H1 (cell line): Measurements from ENCODE around the gene PRR5. TPM values are rescaled to one million over a fixed set of nuclear protein-coding genes. Genes with fewer than 3 reads are reported as not detected.
A peak's percentile ranks its signal among the peaks of the same experiment; 100 is the strongest.

Experiments used
- CTCF ChIA-PET: fragments of 300-600 bp; sonication (Branson Sonifier 250); formaldehyde crosslinking; loops from one replicate; lab custom pipeline; 2021; ENCODE audit not compliant: partially characterized antibody; lab: Charles Lee
- POLR2A ChIA-PET: fragments of 300-600 bp; sonication (Branson Sonifier 250); formaldehyde crosslinking; loops from one replicate; lab custom pipeline; 2021; ENCODE audit warnings: inconsistent platforms; ENCODE audit not compliant: partially characterized antibody; lab: Charles Lee
- DNase-seq, 2 experiments: peaks; one replicate each; pipeline versions ENCODE4 v3.0.0 to v3.0.0-alpha.2; 2010 to 2022; ENCODE audit warnings: low spot score in 2 of 2, low read depth in 1 of 2, mixed read lengths in 1 of 2
- FAIRE-seq: peaks from 2 replicates; lab custom pipeline; 2011; peaks lifted over from hg19 to GRCh38; lab: Jason Lieb, UNC
- H2AFZ ChIP-seq: 2 replicates; pipeline ENCODE4 v1.8.1; 2012; ENCODE audit warnings: low read length, inconsistent platforms
- H2AK5ac ChIP-seq: 2 replicates; pipeline ENCODE4 v1.6.1; 2013; ENCODE audit warnings: low read depth, low read length
- H2BK120ac ChIP-seq: replicated peaks from 2 replicates; pipeline ENCODE3; 2013; ENCODE audit warnings: low read depth, low read length, inconsistent platforms
- H2BK12ac ChIP-seq: 2 replicates; pipeline ENCODE4 v1.6.1; 2013; ENCODE audit warnings: low read depth, low read length
- H2BK15ac ChIP-seq: 2 replicates; pipeline ENCODE4 v1.6.1; 2013; ENCODE audit warnings: low read length
- H2BK20ac ChIP-seq: 2 replicates; pipeline ENCODE4 v1.6.1; 2013; ENCODE audit warnings: low read length
- H2BK5ac ChIP-seq: 2 replicates; pipeline ENCODE4 v1.6.1; 2013; ENCODE audit warnings: low read depth, low read length
- H3K14ac ChIP-seq: 2 replicates; pipeline ENCODE4 v1.6.1; 2013; ENCODE audit warnings: inconsistent platforms; ENCODE audit not compliant: insufficient read length
- H3K18ac ChIP-seq: 2 replicates; pipeline ENCODE4 v1.6.1; 2013; ENCODE audit warnings: low read length; ENCODE audit errors: extremely low read depth
- H3K23ac ChIP-seq: 2 replicates; pipeline ENCODE4 v1.6.1; 2013; ENCODE audit warnings: inconsistent platforms; ENCODE audit not compliant: insufficient read length
- H3K23me2 ChIP-seq: 2 replicates; pipeline ENCODE4 v1.6.1; 2013; ENCODE audit warnings: low read depth, low read length
- H3K27ac ChIP-seq: 2 replicates; pipeline ENCODE4 v1.6.1; 2011; ENCODE audit warnings: low read depth, low read length, inconsistent platforms
- H3K27me3 ChIP-seq, 4 experiments: replicated peaks in 1 of 4; 1 replicate in 1 of 4; 2 replicates in 3 of 4; pipeline versions ENCODE4 v1.6.1 to v1.8.1; 2011 to 2013; ENCODE audit warnings: low read length in 3 of 4, mild to moderate bottlenecking in 3 of 4, inconsistent platforms in 2 of 4, mixed read lengths in 2 of 4, moderate library complexity in 1 of 4; ENCODE audit not compliant: control insufficient read depth in 3 of 4, insufficient read depth in 3 of 4; ENCODE audit errors: extremely low read depth in 1 of 4
- H3K36me3 ChIP-seq, 4 experiments: 2 replicates each; pipeline versions ENCODE4 v1.6.1 to v1.8.1; 2011 to 2013; ENCODE audit warnings: mild to moderate bottlenecking in 4 of 4, low read length in 3 of 4, moderate library complexity in 2 of 4, control low read depth in 1 of 4, inconsistent platforms in 1 of 4; ENCODE audit not compliant: insufficient read depth in 4 of 4, control insufficient read depth in 2 of 4
- H3K4ac ChIP-seq: replicated peaks from 2 replicates; pipeline ENCODE3; 2013; ENCODE audit warnings: low read length, low read depth, mixed read lengths, inconsistent platforms; ENCODE audit not compliant: insufficient read length
- H3K4me1 ChIP-seq, 4 experiments: replicated peaks in 1 of 4; 1 replicate in 1 of 4; 2 replicates in 3 of 4; pipeline versions ENCODE4 v1.6.1 to v1.8.1; 2011 to 2013; ENCODE audit warnings: low read length in 3 of 4, inconsistent platforms in 2 of 4, mixed read lengths in 1 of 4; ENCODE audit not compliant: insufficient read depth in 4 of 4, control insufficient read depth in 3 of 4
- H3K4me2 ChIP-seq, 2 experiments: 2 replicates each; pipeline versions ENCODE4 v1.6.1 to v1.8.1; 2011 to 2013; ENCODE audit warnings: low read depth in 2 of 2, low read length in 2 of 2, control low read depth in 1 of 2, inconsistent platforms in 1 of 2, mild to moderate bottlenecking in 1 of 2; ENCODE audit not compliant: insufficient read depth in 1 of 2
- H3K4me3 ChIP-seq, 4 experiments: fragments of 200-600, 300-600 bp in 1 of 4; sonication (generic), shearing (Covaris generic), sonication (Bioruptor Twin) in 1 of 4; 2 replicates each; pipeline versions ENCODE4 v1.5.1 to v1.8.1; 2011 to 2016; ENCODE audit warnings: low read length in 4 of 4, low read depth in 3 of 4, control low read depth in 2 of 4, inconsistent platforms in 2 of 4, mild to moderate bottlenecking in 2 of 4, mixed read lengths in 1 of 4, moderate library complexity in 1 of 4; ENCODE audit not compliant: insufficient read depth in 2 of 4; ENCODE audit errors: extremely low read depth in 1 of 4
- H3K56ac ChIP-seq: replicated peaks from 2 replicates; pipeline ENCODE3; 2013; ENCODE audit warnings: low read depth, mild to moderate bottlenecking, mixed read lengths, low read length, inconsistent platforms; ENCODE audit not compliant: insufficient read length
- H3K79me1 ChIP-seq: 2 replicates; pipeline ENCODE4 v1.6.1; 2013; ENCODE audit warnings: low read depth, low read length, control low read depth
- H3K79me2 ChIP-seq, 2 experiments: 2 replicates each; pipeline versions ENCODE4 v1.6.1 to v1.8.1; 2012 to 2013; ENCODE audit warnings: low read length in 2 of 2, mild to moderate bottlenecking in 2 of 2, inconsistent platforms in 1 of 2; ENCODE audit not compliant: insufficient read depth in 2 of 2, control insufficient read depth in 1 of 2
- H3K9ac ChIP-seq, 4 experiments: replicated peaks in 1 of 4; 1 replicate in 1 of 4; 2 replicates in 3 of 4; pipeline versions ENCODE4 v1.6.1 to v1.8.1; 2011 to 2013; ENCODE audit warnings: low read depth in 3 of 4, low read length in 3 of 4, control low read depth in 2 of 4, mild to moderate bottlenecking in 2 of 4, moderate library complexity in 2 of 4, inconsistent platforms in 1 of 4; ENCODE audit errors: extremely low read depth in 1 of 4
- H3K9me3 ChIP-seq, 2 experiments: 2 replicates each; pipeline versions ENCODE4 v1.6.1 to v1.8.1; 2012 to 2013; ENCODE audit warnings: mild to moderate bottlenecking in 2 of 2, moderate library complexity in 2 of 2, control low read depth in 1 of 2, inconsistent platforms in 1 of 2, low read depth in 1 of 2, low read length in 1 of 2, mixed read lengths in 1 of 2; ENCODE audit not compliant: insufficient read depth in 2 of 2
- H4K20me1 ChIP-seq, 2 experiments: replicated peaks in 1 of 2; 2 replicates each; pipeline versions ENCODE3 to v1.8.1; 2011 to 2013; ENCODE audit warnings: inconsistent platforms in 2 of 2, low read length in 2 of 2, mild to moderate bottlenecking in 1 of 2; ENCODE audit not compliant: insufficient read depth in 2 of 2, control insufficient read depth in 1 of 2
- H4K5ac ChIP-seq: 2 replicates; pipeline ENCODE4 v1.6.1; 2013; ENCODE audit warnings: low read length, low read depth, mixed read lengths, inconsistent platforms; ENCODE audit not compliant: insufficient read length
- H4K8ac ChIP-seq: 2 replicates; pipeline ENCODE4 v1.8.0; 2013; ENCODE audit warnings: mild to moderate bottlenecking, moderate library complexity, low read length, inconsistent platforms; ENCODE audit not compliant: insufficient read depth; ENCODE audit errors: extremely low read depth
- H4K91ac ChIP-seq: replicated peaks from 2 replicates; pipeline ENCODE3; 2013; ENCODE audit warnings: low read length, mixed read lengths, inconsistent platforms; ENCODE audit not compliant: insufficient read length
- whole genome bisulfite sequencing, 2 experiments: shearing (Covaris generic) in 1 of 2; methylation state at CpG; one replicate each; pipeline versions ENCODE4 v1.1.6 to v1.1.7; 2013 to 2015; ENCODE audit warnings: low lambda C conversion rate in 2 of 2, mixed read lengths in 2 of 2, inconsistent platforms in 1 of 2, low coverage in 1 of 2, missing lambda C conversion rate in 1 of 2; ENCODE audit not compliant: insufficient replicate concordance in 2 of 2, insufficient coverage in 1 of 2, insufficient read length in 1 of 2; ENCODE audit errors: extremely low coverage in 1 of 2, missing lambda C conversion rate in 1 of 2; 5-methylcytosine and 5-hydroxymethylcytosine counted together
- polyA plus RNA-seq, 7 experiments: library from polyadenylated mRNA; depleted of rRNA in 3 of 7; stranded (reverse) in 5 of 7; unstranded in 2 of 7; fragments of >200 nt in 5 of 7; fragments of 200-250 nt in 2 of 7; gene quantifications; 1 replicate in 5 of 7; 2 replicates in 1 of 7; 4 replicates in 1 of 7; pipeline versions ENCODE4 v1.2.1 to v1.2.3, GENCODE V29; 2011 to 2013; ENCODE audit warnings: missing spikeins in 2 of 7, mixed read lengths in 2 of 7
- total RNA-seq: library from RNA; stranded (reverse); fragmentation: NEBNext Ultra II Directional; extraction: Animal tissue kit (Norgen Biotek cat#: 25700); gene quantifications from 2 replicates; pipeline ENCODE4 v1.2.1, GENCODE V29; 2021

The PRR5 gene
- total and polyA plus RNA-seq, 2 of the 8 experiments (the other 6 are each of a cell fraction or from before 2014, with no cell fraction given): 16.5 to 25.7 TPM

GRCh38 chr22:44677871-44678555 is 24.0 kb upstream of the PRR5 start:
- POLR2A ChIA-PET: no interaction called here
- Histone ChIP-seq H3K23me2 (no peaks in the 10 kb centered on the region), H4K8ac (no peak overlapping the region), H3K4me3 (no peak overlapping the region), H2BK120ac (no peak overlapping the region), H4K91ac (no peak overlapping the region), H3K14ac (no peak overlapping the region), H3K79me2 (no peaks in the 10 kb centered on the region), H2BK15ac (0 out of 2 replicates have a peak overlapping the region, but pooled peaks have one; percentile 46), H3K4me2 (no peak overlapping the region), H4K20me1 (no peaks in the 10 kb centered on the region), H2AFZ (no peak overlapping the region), H3K56ac (no peak overlapping the region), H3K27me3 (no peaks in the 10 kb centered on the region), H3K4me1 (peaks cover 0 to 14% (median 8%) of the 10 kb centered on the region in 4 experiments; a peak in 5 of 7 replicates), H3K27ac (no peak overlapping the region), H3K4ac (no peak overlapping the region), H3K36me3 (no peaks in the 10 kb centered on the region), H4K5ac (no peak overlapping the region), H3K79me1 (no peaks in the 10 kb centered on the region), H3K18ac (no peak overlapping the region; the same call in 1 of the 2 replicates), H2BK12ac (no peak overlapping the region; the same call in 1 of the 2 replicates), H2BK20ac (no peak overlapping the region), H3K9me3 (no peaks in the 10 kb centered on the region), H3K23ac (no peak overlapping the region), H3K9ac (no peak overlapping the region), H2BK5ac (no peak overlapping the region; the same call in 1 of the 2 replicates), H2AK5ac (no peak overlapping the region)
- CTCF ChIA-PET: interaction anchor here (0.5 to 1.5 kb wide), 2 partner anchors 8 to 1896 kb away, joined by 3 to 5 read pairs; no protein-coding TSS in a partner anchor
- no peak for DNase-seq
- no peak for FAIRE-seq
- 90% methylated on average over 15 of the region's 18 CpGs; no CpG with 5 or more reads in 1 of the 2 experiments for WGBS, 2 experiments
